Measurements from ENCODE around the gene SAMD5.
"Not testable (repeated sequence)": the region's sequence is repeated elsewhere in the genome, so short reads cannot be mapped to it uniquely, and the experiment has no call there.

The SAMD5 gene

GRCh38 chr6:147528511-147529145 is 20.1 kb downstream of the SAMD5 start:
- no peak for DNase-seq (ENCODE audit: low spot score)

DNA sequence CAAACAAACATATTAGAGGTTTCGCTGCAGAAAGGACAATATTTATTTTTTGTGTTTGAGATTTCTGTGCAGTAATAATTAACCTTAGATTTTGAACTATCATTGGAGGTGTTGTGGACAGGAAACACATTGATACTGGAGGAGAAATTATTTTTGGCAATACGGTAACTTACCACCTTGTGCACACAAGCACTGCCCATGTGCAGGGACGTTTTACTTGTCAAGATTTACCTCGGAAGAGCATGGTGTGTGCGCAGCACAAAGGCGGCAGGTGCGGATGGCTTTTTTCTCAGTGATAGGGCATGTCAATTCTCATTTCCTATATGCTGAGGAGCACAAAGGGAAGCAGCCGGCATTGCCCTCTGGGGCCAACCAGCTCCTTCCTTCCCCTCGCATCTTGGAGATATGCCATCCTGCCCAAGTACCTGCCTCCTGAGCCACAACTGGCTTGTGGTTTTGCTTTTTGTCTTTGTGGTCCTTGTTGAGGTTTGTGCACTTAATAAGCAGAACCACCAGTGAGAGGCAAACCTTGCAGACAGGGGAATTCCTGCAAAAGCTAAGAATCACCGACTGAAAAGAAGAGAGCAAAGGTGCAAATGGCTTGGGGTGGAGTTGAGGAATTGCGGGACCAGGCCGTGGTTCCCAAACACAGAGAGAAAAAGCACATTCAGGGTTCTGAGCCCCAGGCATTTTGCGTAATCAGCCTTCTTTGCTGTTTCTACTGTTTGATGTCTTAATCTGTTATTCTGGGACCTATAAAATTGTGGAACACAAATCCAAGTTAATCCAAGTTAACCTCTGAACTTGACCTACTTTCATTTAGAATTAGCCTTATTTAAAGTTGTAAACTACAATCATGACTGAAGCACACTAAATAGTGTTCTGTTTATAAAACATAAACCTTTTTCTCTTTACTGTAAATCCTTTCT is 21.9 kb downstream of the SAMD5 start:
- no peak for DNase-seq (ENCODE audit: low spot score)

GRCh38 chr6:147531321-147531720 is 22.8 kb downstream of the SAMD5 start:
- no peak for DNase-seq (ENCODE audit: low spot score)

GRCh38 chr6:147534116-147534860 is 25.8 kb downstream of the SAMD5 start:
- no peak for DNase-seq (ENCODE audit: low spot score)

- no peak for DNase-seq (ENCODE audit: low spot score)
Observed at GRCh38 chr6:147538821-147539220, 30.3 kb downstream of the SAMD5 start.

DNA sequence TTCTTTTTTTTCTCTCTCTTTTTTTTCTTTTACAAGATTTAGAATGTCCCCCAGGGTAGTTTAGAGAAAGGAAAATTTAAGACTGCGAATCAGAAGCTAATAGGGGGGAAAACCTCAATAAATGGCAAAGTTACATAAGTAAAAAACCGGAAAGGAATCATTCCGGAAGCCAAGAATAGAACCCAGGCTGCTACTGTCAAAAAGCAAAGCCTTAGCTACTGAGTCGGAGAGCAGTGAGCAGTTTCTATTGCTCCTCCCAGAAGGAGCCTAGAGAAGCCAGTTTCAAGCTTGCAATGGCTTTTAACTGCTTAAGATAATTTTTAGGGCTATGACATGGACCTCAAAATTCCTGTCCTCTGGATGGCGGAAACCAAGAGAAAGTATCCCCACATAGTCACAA is 31.6 kb downstream of the SAMD5 start:
- DNase-seq (ENCODE audit: low spot score), result no peak

DNA sequence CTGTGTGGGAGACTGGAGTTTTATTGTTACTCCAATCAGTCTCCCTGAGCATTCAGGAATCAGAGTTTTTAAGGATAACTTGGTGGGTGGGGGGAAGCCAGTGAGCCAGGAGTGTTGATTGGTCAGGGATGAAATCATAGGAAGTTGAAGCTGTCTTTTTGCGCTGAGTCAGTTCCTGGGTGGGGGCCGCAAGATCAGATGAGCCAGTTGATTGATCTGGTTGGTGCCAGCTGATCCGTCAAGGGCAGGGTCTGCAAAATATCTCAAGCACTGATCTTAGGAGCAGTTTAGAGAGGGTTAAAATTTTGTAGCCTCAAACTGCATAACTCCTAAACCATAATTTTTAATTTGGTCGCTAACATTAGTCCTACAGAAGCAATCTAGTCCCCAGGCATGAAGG is 33.9 kb downstream of the SAMD5 start:
- not testable (repeated sequence) for DNase-seq (ENCODE audit: low spot score)

- no peak for DNase-seq (ENCODE audit: low spot score)
Observed at GRCh38 chr6:147544420-147544819, 35.9 kb downstream of the SAMD5 start.

DNA sequence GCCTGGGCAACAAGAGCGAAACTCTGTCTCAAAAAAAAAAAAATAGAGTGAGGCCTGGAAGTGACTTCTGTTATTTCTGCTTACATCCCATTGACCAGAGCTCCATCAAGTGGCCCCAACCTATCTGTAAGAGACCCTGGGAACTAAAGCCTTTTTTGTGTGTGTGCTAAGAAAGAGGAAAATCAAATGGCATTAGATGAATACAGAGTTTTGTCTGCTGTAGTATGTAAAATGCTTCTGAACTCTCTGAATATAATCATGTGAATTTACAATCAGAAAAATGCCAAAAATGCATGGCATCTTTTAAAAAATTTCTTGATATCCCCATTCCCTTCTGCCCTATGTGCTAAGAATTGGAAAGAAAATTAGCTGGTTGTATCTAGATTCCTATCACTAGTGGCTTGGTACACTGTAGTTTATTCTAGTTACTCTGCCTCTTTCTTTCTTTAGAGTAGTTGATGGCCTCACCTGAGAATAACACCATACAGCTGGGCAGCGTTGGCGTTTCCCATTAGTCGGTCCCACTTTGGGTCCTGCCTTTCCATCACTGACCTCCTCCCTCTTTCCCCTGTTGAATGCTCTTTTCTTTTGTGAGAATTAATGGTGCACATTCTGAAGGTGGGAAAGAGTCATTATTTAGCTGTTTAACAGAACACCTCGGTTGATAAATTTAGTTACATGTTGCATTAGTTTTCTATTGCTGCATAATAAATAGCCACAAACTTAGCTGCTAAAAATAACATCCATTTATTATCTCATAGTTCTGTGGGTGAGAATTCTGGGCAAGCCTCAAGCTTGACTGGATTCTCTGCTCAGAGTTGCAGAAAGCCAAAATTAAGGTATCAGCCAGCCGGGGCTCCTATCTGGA is 38.2 kb downstream of the SAMD5 start:
- DNase-seq (ENCODE audit: low spot score), result no peak

GRCh38 chr6:147547369-147547902 is 38.9 kb downstream of the SAMD5 start:
- DNase-seq (ENCODE audit: low spot score), result no peak

GRCh38 chr6:147548921-147549475 is 40.5 kb downstream of the SAMD5 start:
- no peak for DNase-seq (ENCODE audit: low spot score)

DNA sequence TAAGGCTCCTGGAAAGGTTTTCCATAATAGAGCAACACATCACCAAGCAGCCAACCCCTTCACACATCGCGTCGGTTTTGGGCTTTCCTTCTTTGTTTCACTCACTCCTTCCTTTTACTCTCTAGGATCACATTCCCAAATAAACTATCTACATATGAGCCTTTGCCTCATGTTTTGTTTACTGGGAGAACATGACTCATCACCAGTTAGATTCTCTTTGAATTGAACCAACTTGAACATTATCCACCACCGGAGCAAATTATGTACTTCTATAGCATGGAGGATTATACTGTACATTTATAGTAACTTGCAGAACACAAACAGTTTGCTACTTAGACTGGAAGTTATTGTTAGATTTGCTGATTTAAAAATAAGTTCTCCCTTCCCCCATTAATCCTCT is 41.0 kb downstream of the SAMD5 start:
- no peak for DNase-seq (ENCODE audit: low spot score)

DNA sequence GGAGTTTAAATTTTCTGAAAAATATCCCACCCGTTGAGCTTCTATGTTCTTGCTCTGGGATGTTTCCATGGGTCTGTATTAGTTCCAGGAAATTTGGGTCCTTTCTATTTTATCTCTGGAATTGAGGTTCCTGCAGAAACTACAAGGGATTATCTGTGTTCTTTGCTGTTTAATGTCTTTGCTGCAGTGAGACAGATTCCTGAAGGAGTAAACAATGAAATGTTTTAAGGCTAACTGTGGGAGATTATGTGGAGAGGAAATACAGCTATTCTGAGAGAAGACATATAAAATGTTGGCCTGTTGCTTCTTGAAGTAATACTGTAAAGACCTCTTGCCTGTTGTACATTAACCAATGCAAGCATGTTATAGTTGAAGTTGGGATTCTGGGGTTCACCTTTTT is 43.5 kb downstream of the SAMD5 start:
- DNase-seq (ENCODE audit: low spot score), result no peak

DNA sequence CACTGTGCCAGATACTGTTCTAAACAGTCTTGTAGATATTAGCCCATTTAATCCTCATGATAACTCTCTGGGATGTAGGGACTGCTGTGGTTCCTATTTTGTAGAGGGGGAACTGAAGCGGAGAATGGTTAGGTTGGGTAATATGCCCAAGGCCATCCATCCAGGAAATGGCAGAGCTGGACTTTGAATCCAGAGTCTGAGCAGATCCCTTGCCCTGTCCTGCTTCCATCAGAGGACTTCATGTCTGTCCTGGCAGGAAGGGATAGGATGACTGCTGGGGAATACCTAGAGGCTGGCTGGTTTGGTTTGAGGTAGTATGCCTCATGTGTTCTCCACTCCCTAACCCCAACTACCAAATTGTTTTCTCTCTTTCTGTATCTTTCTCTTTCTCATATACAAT is 44.6 kb downstream of the SAMD5 start:
- no peak for DNase-seq (ENCODE audit: low spot score)

DNA sequence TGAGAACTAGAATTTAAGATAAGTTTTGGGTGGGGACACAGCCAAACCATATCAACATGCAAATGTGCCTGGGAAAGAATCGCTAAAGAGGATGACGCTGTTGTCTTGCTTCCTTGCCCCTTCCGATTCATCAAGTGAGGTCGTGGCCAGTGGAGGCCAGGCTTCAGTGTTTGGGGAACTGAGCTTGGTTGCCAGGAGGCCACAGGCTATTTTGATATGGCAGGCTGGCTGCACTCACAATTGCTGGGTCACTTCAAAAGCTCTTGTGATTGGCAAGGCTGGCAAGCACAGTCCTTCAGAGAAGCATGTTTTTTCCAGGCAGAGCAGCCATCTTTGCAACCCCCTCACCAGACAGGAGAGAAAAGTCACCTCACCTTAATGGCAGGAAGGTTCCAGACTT is 45.8 kb downstream of the SAMD5 start:
- no peak for DNase-seq (ENCODE audit: low spot score)

DNA sequence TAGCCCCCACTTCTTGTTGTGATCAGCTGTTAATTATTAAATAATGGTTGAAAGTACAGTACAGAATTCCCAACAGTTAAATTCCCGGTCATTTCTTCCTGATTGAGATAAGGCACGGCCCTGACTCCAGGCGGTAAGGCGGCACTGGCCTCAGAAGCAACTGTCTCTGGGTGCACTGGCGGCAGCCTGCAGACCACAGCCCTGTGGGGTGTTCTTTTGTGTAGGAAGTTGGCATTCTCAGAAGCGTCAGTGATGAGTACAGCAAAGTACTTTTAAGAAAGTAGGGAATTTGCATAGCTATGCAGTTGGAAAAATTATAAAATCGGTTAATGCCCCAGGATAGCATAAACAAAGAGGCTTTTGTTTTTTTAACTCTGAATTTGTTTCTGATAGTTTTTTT is 50.5 kb downstream of the SAMD5 start:
- no peak for DNase-seq (ENCODE audit: low spot score)

GRCh38 chr6:147560670-147561069 is 52.2 kb downstream of the SAMD5 start:
- no peak for DNase-seq (ENCODE audit: low spot score)

DNA sequence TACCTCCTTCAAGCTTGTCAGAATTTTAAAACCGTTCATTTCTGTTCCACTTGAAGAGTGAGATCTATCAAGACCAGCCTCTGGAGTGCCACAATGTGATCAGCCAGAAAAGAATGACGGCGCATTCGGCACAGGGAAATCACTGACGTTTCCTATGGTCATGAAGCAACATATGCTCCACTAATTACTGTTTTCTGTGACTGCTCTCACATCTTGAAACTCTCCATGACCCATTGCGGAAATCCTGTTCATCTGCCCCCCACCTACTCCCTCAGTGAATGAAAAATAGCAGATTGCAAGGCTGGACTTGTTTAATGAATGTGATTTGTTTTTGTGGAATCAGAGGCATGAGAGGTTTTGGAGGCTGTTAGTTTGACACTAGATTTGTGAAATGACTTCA is 53.2 kb downstream of the SAMD5 start:
- no peak for DNase-seq (ENCODE audit: low spot score)

DNA sequence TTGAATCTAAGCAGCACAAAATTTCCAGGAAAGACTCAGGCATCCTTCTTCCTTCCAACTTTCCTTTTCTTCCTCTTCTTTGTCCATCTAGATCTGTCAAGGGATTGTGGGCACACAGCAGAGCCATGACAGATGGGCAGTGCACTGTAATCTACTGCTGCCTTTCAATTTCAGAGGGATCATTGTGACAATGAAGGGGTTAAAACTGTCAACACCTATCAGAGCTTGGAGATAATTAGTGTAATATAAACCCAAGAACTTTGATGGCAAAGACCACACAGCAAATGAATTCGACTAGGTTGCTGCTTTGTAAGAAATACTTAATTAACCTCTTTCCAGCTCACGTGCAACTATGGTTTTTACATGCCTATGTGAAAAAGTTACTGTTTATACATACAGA is 55.0 kb downstream of the SAMD5 start:
- no peak for DNase-seq (ENCODE audit: low spot score)

GRCh38 chr6:147564556-147564955 is 56.1 kb downstream of the SAMD5 start:
- DNase-seq (ENCODE audit: low spot score), result no peak

DNA sequence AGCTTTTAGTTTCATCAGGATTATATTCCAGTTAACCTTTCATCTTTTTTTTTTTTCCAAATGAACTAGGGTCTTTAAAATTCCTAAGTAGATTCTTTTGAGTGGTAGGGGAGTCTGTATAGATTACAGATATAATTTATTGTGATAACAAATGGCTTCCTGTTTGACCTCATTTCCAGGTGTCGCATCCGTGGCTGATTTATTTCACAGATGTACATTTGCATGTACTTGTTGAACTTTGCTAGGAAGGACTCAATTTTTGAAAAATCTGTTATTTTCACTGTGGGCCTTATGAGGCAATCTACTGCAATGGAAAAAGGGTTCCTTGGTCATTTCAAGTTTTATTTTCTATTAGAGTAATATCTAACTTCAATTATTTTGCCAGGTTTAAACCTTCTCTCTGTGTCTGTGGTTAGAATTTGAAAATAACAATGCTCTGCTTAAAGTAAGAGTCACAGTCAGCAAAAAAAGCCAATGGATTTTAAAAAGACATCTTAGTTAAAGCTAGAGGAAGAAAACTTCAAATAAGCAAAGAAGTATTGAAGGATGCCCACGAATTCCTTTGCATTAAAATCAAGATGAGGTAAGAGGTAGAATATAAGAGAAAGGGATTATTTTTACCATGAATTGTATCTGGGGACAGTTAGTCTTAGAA is 57.9 kb downstream of the SAMD5 start:
- DNase-seq (ENCODE audit: low spot score), result no peak
